ENCODE measurements around the gene SIN3A.

GRCh38 chr15:75380773-75381172 is 70.7 kb downstream of the SIN3A start:
- TF ChIP-seq CTCF (conservative IDR thresholded peaks at IDR 0.05; ENCODE audit: low read length) (no peak), EZH2phosphoT487 (IDR thresholded peaks at IDR 0.05; ENCODE audit: borderline replicate concordance, low read depth, low read length) (no peak)

Measured in OCI-LY7 (cell line).